DND-41 (cell line): ENCODE measurements around the gene TMPRSS5.
"Not testable (repeated sequence)": the region's sequence is repeated elsewhere in the genome, so short reads cannot be mapped to it uniquely, and the experiment has no call there.

Source experiments
- CTCF ChIP-seq: IDR thresholded peaks from 2 replicates; pipeline ENCODE4 v1.5.1; 2012; ENCODE audit warnings: borderline replicate concordance, low read length, moderate library complexity, mild to moderate bottlenecking; ENCODE audit not compliant: poor library complexity, severe bottlenecking; ENCODE audit errors: extremely low read depth
- EZH2 ChIP-seq: IDR thresholded peaks from 3 replicates; pipeline ENCODE4 v1.6.1; 2012; ENCODE audit warnings: borderline replicate concordance, low read depth, mild to moderate bottlenecking, moderate library complexity, low read length, inconsistent platforms; ENCODE audit not compliant: severe bottlenecking

- not testable (repeated sequence) for TF ChIP-seq EZH2, CTCF
Observed at GRCh38 chr11:113703551-113703950, 2.6 kb downstream of the TMPRSS5 start.
